WTC11 (cell line): ENCODE results near the gene TEDC2. TPM values are rescaled to one million over a fixed set of nuclear protein-coding genes. Genes with fewer than 3 reads are reported as not detected.

Experiments used
- ATAC-seq: fragments of 200-7000 bp; cut with Tn5 transposase; 2 replicates; pipeline ENCODE4 v1.10.0; 2021; ENCODE audit warnings: mild to moderate bottlenecking, moderate library complexity
- CTCF ChIA-PET: fragments of 300-600 bp; sonication (Branson Sonifier 250); formaldehyde crosslinking; loops from one replicate; lab custom pipeline; 2021; ENCODE audit warnings: antibody characterized with exemption; lab: Charles Lee
- POLR2A ChIA-PET: fragments of 350-600 bp; sonication (Branson Sonifier 250); formaldehyde crosslinking; loops from one replicate; lab custom pipeline; 2021; ENCODE audit warnings: antibody characterized with exemption; lab: Charles Lee
- DNase-seq: peaks from one replicate; pipeline ENCODE4 v3.0.0; 2021; ENCODE audit warnings: low spot score
- H3K27ac Mint-ChIP-seq: 2 replicates; pipeline ENCODE4 v1.8.0; 2021; ENCODE audit warnings: mixed read lengths
- H3K27me3 Mint-ChIP-seq: 2 replicates; pipeline ENCODE4 v1.8.0; 2021; ENCODE audit warnings: low read depth, mild to moderate bottlenecking, moderate library complexity, mixed read lengths
- H3K36me3 Mint-ChIP-seq: 2 replicates; pipeline ENCODE4 v1.8.0; 2021; ENCODE audit warnings: mixed read lengths
- H3K4me1 Mint-ChIP-seq: 2 replicates; pipeline ENCODE4 v1.8.0; 2022; ENCODE audit warnings: mixed read lengths
- H3K4me3 Mint-ChIP-seq: 2 replicates; pipeline ENCODE4 v1.8.0; 2021; ENCODE audit warnings: mild to moderate bottlenecking, moderate library complexity, mixed read lengths
- H3K9me3 Mint-ChIP-seq: 2 replicates; pipeline ENCODE4 v1.8.0; 2021; ENCODE audit warnings: mixed read lengths
- ETV6 ChIP-seq: sonication (generic); formaldehyde crosslinking; IDR thresholded peaks from 2 replicates; pipeline ENCODE4 v1.8.1; 2022; ENCODE audit warnings: mild to moderate bottlenecking, missing genetic modification reagents
- GABPB1 ChIP-seq: sonication (generic); formaldehyde crosslinking; IDR thresholded peaks from 2 replicates; pipeline ENCODE4 v1.8.1; 2023; ENCODE audit warnings: mild to moderate bottlenecking, missing genetic modification reagents
- MXD4 ChIP-seq: fragments of 250-450 bp; sonication (Bioruptor Pico); IDR thresholded peaks from 2 replicates; pipeline ENCODE4 v1.8.0; 2021; ENCODE audit warnings: mild to moderate bottlenecking, moderate library complexity, borderline replicate concordance
- NR3C1 ChIP-seq: sonication (generic); formaldehyde crosslinking; conservative IDR thresholded peaks from 2 replicates; pipeline ENCODE4 v1.8.1; 2023; ENCODE audit warnings: low read depth, mild to moderate bottlenecking, missing genetic modification reagents
- OVOL2 ChIP-seq: fragments of 250-450 bp; sonication (Bioruptor Pico); IDR thresholded peaks from 2 replicates; pipeline ENCODE4 v1.9.0; 2021; ENCODE audit warnings: mild to moderate bottlenecking, borderline replicate concordance
- RORB ChIP-seq: fragments of 250-450 bp; sonication (Bioruptor Pico); IDR thresholded peaks from 2 replicates; pipeline ENCODE4 v1.9.0; 2021; ENCODE audit warnings: mild to moderate bottlenecking
- SMAD4 ChIP-seq: sonication (generic); formaldehyde crosslinking; IDR thresholded peaks from 2 replicates; pipeline ENCODE4 v1.8.0; 2022; ENCODE audit warnings: mild to moderate bottlenecking, missing genetic modification reagents
- SOX15 ChIP-seq: fragments of 250-450 bp; sonication (Bioruptor Pico); IDR thresholded peaks from 2 replicates; pipeline ENCODE4 v1.9.0; 2021; ENCODE audit warnings: mild to moderate bottlenecking
- TEAD4 ChIP-seq: sonication (generic); formaldehyde crosslinking; IDR thresholded peaks from 2 replicates; pipeline ENCODE4 v1.8.0; 2022; ENCODE audit warnings: mild to moderate bottlenecking, missing genetic modification reagents
- ZNF121 ChIP-seq: sonication (generic); formaldehyde crosslinking; IDR thresholded peaks from 2 replicates; pipeline ENCODE4 v1.8.0; 2023; ENCODE audit warnings: missing genetic modification reagents
- ZNF263 ChIP-seq: sonication (generic); formaldehyde crosslinking; IDR thresholded peaks from 2 replicates; pipeline ENCODE4 v1.8.1; 2022; ENCODE audit warnings: low read depth, mild to moderate bottlenecking, moderate library complexity, missing genetic modification reagents
- ZNF416 ChIP-seq: fragments of 250-450 bp; sonication (Bioruptor Pico); IDR thresholded peaks from 2 replicates; pipeline ENCODE4 v1.9.0; 2021; ENCODE audit warnings: mild to moderate bottlenecking, inconsistent platforms
- total RNA-seq: library from RNA; stranded (reverse); gene quantifications from 3 replicates; pipeline ENCODE4 v1.2.3, GENCODE V29; 2021
- TF ChIP-seq, protein P1 (sequence below): sonication (generic); formaldehyde crosslinking; IDR thresholded peaks from 2 replicates; pipeline ENCODE4 v1.8.0; 2022; ENCODE audit warnings: missing genetic modification reagents
- TF ChIP-seq, protein P2 (sequence below): sonication (generic); formaldehyde crosslinking; IDR thresholded peaks from 2 replicates; pipeline ENCODE4 v1.8.1; 2022; ENCODE audit warnings: mild to moderate bottlenecking, missing genetic modification reagents, moderate library complexity, borderline replicate concordance
- TF ChIP-seq, protein P3 (sequence below): sonication (generic); formaldehyde crosslinking; IDR thresholded peaks from 2 replicates; pipeline ENCODE4 v1.8.0; 2023; ENCODE audit warnings: missing genetic modification reagents
- TF ChIP-seq, protein P4 (sequence below): fragments of 250-450 bp; sonication (Bioruptor Pico); IDR thresholded peaks from 2 replicates; pipeline ENCODE4 v1.9.0; 2021; ENCODE audit warnings: mild to moderate bottlenecking
- TF ChIP-seq, protein P5 (sequence below): fragments of 200-600 bp; IDR thresholded peaks from 2 replicates; pipeline ENCODE4 v1.8.0; 2022; ENCODE audit warnings: antibody characterized with exemption
- TF ChIP-seq, protein P6 (sequence below): sonication (generic); formaldehyde crosslinking; IDR thresholded peaks from 2 replicates; pipeline ENCODE4 v1.8.1; 2022; ENCODE audit warnings: missing genetic modification reagents, borderline replicate concordance
- TF ChIP-seq, protein P7 (sequence below): sonication (generic); formaldehyde crosslinking; IDR thresholded peaks from 2 replicates; pipeline ENCODE4 v1.8.1; 2023; ENCODE audit warnings: mild to moderate bottlenecking, missing genetic modification reagents

The TEDC2 gene
- total RNA-seq, 1 experiment from 2014 or later = 61.6 TPM

DNA sequence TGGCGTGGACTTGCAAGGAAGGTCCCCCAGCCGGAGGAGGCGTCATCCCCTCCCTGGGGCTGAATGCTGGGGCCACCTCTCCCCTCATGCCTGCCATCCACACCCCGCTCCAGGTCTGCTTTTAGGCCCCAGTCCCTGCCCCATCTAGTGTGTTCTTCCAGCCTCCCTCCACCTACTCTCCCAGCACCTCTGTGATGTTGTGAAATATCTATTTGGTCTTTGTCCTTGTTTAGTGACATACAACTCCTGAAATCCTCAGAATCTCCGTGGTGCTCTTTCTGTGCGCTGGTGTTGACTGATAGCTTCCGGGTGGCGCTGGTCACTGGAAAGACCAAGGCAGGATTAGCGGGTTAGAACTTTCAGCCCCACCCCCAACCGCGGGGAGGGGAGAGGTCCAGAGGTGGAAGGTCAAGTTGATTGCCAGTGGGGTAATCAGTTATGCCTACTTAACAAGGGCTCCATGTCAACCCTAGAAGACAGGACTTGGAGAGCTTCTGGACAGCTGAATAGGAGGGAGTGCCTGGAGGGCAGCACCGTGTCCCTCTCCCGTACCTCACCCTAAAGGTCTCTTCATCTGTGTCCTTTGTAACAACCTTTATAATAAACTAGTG lies 25.1 kb downstream of the TEDC2 start:
- Mint-ChIP-seq H3K9me3 (no peaks in the 10 kb centered on the region), H3K4me1 (0 out of 2 replicates have a peak, but pooled peaks cover 4% of the 10 kb centered on the region), H3K36me3 (no peaks in the 10 kb centered on the region), H3K27me3 (no peaks in the 10 kb centered on the region; the same call in 1 of the 2 replicates), H3K4me3 (no peak overlapping the region), H3K27ac (peak overlapping the region; percentile 50; the same call in 1 of the 2 replicates)
- ChIA-PET POLR2A (no interaction called here), CTCF (interaction anchor here (2.2 kb wide), 1 partner anchor 16 kb away, joined by 14 read pairs; no protein-coding TSS in a partner anchor)
- ATAC-seq (no peak), DNase-seq (no peak)
- TF ChIP-seq GABPB1 (CRISPR knock-in tag) (peak; percentile 49; the same call in 1 of the 2 replicates), MXD4 (CRISPR knock-in tag) (no peak)

DNA sequence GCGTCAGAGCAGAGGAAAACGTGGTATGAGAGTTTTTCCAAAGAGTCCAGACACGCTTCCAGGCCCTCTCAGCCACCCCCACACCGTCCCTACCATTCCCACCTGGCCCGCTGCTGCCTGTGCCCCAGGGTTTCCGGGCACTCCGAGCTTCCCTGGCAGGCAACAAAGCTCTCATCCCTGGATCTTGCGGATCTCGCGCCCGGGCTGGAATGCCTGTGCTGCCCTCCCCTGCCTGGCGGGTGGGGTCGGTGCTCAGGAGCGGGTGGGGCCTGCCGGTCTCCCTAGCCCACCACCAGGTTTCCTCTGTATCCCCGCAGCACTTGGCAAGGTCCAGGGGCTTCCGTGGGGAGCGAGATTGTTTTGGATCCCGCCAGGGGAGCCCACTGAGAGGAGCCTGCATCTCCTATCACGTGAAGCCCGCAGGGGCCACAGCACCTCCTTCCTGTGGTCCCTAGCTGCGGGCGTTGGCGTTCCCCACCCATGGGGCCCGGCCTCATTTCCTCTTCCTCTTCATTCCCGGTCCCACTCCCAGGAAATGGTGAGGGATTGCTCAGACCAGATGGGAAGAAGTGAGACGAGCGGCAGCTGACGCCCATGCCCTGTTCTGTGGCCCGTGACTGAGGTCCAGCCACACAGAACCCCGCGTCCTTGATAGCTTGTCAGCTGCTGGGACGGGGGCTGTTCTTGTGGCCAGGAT lies 26.1 kb downstream of the TEDC2 start:
- H3K27ac Mint-ChIP-seq = no peak overlapping the region; the same call in 1 of the 2 replicates
- no peak overlapping the region for H3K4me3 Mint-ChIP-seq
- 0 out of 2 replicates have a peak, but pooled peaks cover 4% of the 10 kb centered on the region for H3K4me1 Mint-ChIP-seq
- ChIA-PET POLR2A (interaction anchor here (0.5 kb wide), 1 partner anchor 173 kb away, joined by 3 read pairs; no protein-coding TSS in a partner anchor), CTCF (interaction anchor here (0.7 to 2.2 kb wide), 3 partner anchors 11 to 28 kb away, joined by 3 to 14 read pairs (median 6); partner anchors contain the start of gene TBC1D24)
- H3K27me3 Mint-ChIP-seq = no peaks in the 10 kb centered on the region; the same call in 1 of the 2 replicates
- ATAC-seq (no peak), DNase-seq (no peak)
- H3K36me3 Mint-ChIP-seq = no peaks in the 10 kb centered on the region
- H3K9me3 Mint-ChIP-seq = no peaks in the 10 kb centered on the region
- TF ChIP-seq, protein P1, sequence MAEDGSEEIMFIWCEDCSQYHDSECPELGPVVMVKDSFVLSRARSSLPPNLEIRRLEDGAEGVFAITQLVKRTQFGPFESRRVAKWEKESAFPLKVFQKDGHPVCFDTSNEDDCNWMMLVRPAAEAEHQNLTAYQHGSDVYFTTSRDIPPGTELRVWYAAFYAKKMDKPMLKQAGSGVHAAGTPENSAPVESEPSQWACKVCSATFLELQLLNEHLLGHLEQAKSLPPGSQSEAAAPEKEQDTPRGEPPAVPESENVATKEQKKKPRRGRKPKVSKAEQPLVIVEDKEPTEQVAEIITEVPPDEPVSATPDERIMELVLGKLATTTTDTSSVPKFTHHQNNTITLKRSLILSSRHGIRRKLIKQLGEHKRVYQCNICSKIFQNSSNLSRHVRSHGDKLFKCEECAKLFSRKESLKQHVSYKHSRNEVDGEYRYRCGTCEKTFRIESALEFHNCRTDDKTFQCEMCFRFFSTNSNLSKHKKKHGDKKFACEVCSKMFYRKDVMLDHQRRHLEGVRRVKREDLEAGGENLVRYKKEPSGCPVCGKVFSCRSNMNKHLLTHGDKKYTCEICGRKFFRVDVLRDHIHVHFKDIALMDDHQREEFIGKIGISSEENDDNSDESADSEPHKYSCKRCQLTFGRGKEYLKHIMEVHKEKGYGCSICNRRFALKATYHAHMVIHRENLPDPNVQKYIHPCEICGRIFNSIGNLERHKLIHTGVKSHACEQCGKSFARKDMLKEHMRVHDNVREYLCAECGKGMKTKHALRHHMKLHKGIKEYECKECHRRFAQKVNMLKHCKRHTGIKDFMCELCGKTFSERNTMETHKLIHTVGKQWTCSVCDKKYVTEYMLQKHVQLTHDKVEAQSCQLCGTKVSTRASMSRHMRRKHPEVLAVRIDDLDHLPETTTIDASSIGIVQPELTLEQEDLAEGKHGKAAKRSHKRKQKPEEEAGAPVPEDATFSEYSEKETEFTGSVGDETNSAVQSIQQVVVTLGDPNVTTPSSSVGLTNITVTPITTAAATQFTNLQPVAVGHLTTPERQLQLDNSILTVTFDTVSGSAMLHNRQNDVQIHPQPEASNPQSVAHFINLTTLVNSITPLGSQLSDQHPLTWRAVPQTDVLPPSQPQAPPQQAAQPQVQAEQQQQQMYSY (CRISPR knock-in tag) = no peak
- no peak for TF ChIP-seq NR3C1 (CRISPR knock-in tag)
- TF ChIP-seq ZNF121 (CRISPR knock-in tag) = no peak
- TF ChIP-seq, protein P2, sequence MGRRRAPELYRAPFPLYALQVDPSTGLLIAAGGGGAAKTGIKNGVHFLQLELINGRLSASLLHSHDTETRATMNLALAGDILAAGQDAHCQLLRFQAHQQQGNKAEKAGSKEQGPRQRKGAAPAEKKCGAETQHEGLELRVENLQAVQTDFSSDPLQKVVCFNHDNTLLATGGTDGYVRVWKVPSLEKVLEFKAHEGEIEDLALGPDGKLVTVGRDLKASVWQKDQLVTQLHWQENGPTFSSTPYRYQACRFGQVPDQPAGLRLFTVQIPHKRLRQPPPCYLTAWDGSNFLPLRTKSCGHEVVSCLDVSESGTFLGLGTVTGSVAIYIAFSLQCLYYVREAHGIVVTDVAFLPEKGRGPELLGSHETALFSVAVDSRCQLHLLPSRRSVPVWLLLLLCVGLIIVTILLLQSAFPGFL (CRISPR knock-in tag) = no peak
- no peak for TF ChIP-seq RORB (CRISPR knock-in tag)
- TF ChIP-seq SOX15 (CRISPR knock-in tag) = no peak
- TF ChIP-seq, protein P3, sequence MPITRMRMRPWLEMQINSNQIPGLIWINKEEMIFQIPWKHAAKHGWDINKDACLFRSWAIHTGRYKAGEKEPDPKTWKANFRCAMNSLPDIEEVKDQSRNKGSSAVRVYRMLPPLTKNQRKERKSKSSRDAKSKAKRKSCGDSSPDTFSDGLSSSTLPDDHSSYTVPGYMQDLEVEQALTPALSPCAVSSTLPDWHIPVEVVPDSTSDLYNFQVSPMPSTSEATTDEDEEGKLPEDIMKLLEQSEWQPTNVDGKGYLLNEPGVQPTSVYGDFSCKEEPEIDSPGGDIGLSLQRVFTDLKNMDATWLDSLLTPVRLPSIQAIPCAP (CRISPR knock-in tag) = no peak
- TF ChIP-seq ZNF416 (CRISPR knock-in tag) = no peak
- no peak for TF ChIP-seq MXD4 (CRISPR knock-in tag)
- TF ChIP-seq OVOL2 (CRISPR knock-in tag) = no peak
- TF ChIP-seq, protein P4, sequence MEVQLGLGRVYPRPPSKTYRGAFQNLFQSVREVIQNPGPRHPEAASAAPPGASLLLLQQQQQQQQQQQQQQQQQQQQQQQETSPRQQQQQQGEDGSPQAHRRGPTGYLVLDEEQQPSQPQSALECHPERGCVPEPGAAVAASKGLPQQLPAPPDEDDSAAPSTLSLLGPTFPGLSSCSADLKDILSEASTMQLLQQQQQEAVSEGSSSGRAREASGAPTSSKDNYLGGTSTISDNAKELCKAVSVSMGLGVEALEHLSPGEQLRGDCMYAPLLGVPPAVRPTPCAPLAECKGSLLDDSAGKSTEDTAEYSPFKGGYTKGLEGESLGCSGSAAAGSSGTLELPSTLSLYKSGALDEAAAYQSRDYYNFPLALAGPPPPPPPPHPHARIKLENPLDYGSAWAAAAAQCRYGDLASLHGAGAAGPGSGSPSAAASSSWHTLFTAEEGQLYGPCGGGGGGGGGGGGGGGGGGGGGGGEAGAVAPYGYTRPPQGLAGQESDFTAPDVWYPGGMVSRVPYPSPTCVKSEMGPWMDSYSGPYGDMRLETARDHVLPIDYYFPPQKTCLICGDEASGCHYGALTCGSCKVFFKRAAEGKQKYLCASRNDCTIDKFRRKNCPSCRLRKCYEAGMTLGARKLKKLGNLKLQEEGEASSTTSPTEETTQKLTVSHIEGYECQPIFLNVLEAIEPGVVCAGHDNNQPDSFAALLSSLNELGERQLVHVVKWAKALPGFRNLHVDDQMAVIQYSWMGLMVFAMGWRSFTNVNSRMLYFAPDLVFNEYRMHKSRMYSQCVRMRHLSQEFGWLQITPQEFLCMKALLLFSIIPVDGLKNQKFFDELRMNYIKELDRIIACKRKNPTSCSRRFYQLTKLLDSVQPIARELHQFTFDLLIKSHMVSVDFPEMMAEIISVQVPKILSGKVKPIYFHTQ (CRISPR knock-in tag) = no peak
- TF ChIP-seq, protein P5, sequence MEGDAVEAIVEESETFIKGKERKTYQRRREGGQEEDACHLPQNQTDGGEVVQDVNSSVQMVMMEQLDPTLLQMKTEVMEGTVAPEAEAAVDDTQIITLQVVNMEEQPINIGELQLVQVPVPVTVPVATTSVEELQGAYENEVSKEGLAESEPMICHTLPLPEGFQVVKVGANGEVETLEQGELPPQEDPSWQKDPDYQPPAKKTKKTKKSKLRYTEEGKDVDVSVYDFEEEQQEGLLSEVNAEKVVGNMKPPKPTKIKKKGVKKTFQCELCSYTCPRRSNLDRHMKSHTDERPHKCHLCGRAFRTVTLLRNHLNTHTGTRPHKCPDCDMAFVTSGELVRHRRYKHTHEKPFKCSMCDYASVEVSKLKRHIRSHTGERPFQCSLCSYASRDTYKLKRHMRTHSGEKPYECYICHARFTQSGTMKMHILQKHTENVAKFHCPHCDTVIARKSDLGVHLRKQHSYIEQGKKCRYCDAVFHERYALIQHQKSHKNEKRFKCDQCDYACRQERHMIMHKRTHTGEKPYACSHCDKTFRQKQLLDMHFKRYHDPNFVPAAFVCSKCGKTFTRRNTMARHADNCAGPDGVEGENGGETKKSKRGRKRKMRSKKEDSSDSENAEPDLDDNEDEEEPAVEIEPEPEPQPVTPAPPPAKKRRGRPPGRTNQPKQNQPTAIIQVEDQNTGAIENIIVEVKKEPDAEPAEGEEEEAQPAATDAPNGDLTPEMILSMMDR = no peak
- TF ChIP-seq, protein P6, sequence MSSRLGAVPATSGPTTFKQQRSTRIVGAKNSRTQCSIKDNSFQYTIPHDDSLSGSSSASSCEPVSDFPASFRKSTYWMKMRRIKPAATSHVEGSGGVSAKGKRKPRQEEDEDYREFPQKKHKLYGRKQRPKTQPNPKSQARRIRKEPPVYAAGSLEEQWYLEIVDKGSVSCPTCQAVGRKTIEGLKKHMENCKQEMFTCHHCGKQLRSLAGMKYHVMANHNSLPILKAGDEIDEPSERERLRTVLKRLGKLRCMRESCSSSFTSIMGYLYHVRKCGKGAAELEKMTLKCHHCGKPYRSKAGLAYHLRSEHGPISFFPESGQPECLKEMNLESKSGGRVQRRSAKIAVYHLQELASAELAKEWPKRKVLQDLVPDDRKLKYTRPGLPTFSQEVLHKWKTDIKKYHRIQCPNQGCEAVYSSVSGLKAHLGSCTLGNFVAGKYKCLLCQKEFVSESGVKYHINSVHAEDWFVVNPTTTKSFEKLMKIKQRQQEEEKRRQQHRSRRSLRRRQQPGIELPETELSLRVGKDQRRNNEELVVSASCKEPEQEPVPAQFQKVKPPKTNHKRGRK (CRISPR knock-in tag) = no peak
- no peak for TF ChIP-seq SMAD4 (CRISPR knock-in tag)
- TF ChIP-seq ZNF263 (CRISPR knock-in tag) = no peak
- TF ChIP-seq, protein P7, sequence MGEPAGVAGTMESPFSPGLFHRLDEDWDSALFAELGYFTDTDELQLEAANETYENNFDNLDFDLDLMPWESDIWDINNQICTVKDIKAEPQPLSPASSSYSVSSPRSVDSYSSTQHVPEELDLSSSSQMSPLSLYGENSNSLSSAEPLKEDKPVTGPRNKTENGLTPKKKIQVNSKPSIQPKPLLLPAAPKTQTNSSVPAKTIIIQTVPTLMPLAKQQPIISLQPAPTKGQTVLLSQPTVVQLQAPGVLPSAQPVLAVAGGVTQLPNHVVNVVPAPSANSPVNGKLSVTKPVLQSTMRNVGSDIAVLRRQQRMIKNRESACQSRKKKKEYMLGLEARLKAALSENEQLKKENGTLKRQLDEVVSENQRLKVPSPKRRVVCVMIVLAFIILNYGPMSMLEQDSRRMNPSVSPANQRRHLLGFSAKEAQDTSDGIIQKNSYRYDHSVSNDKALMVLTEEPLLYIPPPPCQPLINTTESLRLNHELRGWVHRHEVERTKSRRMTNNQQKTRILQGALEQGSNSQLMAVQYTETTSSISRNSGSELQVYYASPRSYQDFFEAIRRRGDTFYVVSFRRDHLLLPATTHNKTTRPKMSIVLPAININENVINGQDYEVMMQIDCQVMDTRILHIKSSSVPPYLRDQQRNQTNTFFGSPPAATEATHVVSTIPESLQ = no peak
- no peak for TF ChIP-seq TEAD4 (CRISPR knock-in tag)
- TF ChIP-seq ETV6 (CRISPR knock-in tag) = no peak
